Measurements from ENCODE around the gene SCP2. TPM values are rescaled to one million over a fixed set of nuclear protein-coding genes. Genes with fewer than 3 reads are reported as not detected.

Gene SCP2
- polyA plus RNA-seq, 2 of the 4 experiments (the other 2 are of a cell fraction) = 79.0 to 124 TPM

- TF ChIP-seq HEYL (CRISPR knock-in tag; IDR thresholded peaks at IDR 0.05) (no peak), HOXA7 (CRISPR knock-in tag; IDR thresholded peaks at IDR 0.05) (no peak), CBX8 (IDR thresholded peaks at IDR 0.05) (no peak), ZFP36 (IDR thresholded peaks at IDR 0.05; ENCODE audit: borderline replicate concordance, partially characterized antibody) (no peak), HOXB5 (CRISPR knock-in tag; IDR thresholded peaks at IDR 0.05) (no peak), ELK1 (IDR thresholded peaks at IDR 0.05; ENCODE audit: low read depth, low read length) (no peak)
Measured at GRCh38 chr1:52887483-52887882, 39.6 kb upstream of the SCP2 start (continued).

GRCh38 chr1:52892424-52893215 is 34.5 kb upstream of the SCP2 start:
- no peak overlapping the region for H3K4me2 ChIP-seq
- H3K27ac ChIP-seq = no peak overlapping the region
- POLR2A ChIA-PET = interaction anchor here (0.5 kb wide), 1 partner anchor 30 kb away, joined by 3 read pairs; no protein-coding TSS in a partner anchor
- no peak for DNase-seq (ENCODE audit: low read depth in 1 of 2, low spot score in 1 of 2)
- CTCF ChIA-PET = interaction anchor here (0.6 to 1.5 kb wide), 4 partner anchors 12 to 65 kb away, joined by 3 to 4 read pairs (median 3); partner anchors contain the start of gene ZYG11A
- H3K4me1 ChIP-seq = no peaks in the 10 kb centered on the region
- no peak overlapping the region for H3K4me3 ChIP-seq
- WGBS (ENCODE audit: missing lambda C conversion rate) = 85% methylated on average over 5 of the region's 5 CpGs
- no peaks in the 10 kb centered on the region for H3K9me3 ChIP-seq
- FAIRE-seq = no peak
- TF ChIP-seq RFX5 (IDR thresholded peaks at IDR 0.05) (no peak), ZFP36 (IDR thresholded peaks at IDR 0.05; ENCODE audit: borderline replicate concordance, partially characterized antibody) (no peak), ZNF302 (CRISPR knock-in tag; IDR thresholded peaks at IDR 0.05) (no peak), FOXS1 (CRISPR knock-in tag; IDR thresholded peaks at IDR 0.05) (no peak), KDM1A (IDR thresholded peaks at IDR 0.05; ENCODE audit: low read depth) (no peak), HOXB13 (CRISPR knock-in tag; IDR thresholded peaks at IDR 0.05; ENCODE audit: low read depth) (no peak), HDAC2 (IDR thresholded peaks at IDR 0.05) (no peak), FOSB (CRISPR knock-in tag; IDR thresholded peaks at IDR 0.05) (no peak), POLR2A (IDR thresholded peaks at IDR 0.05; ENCODE audit: low read length) (no peak), FOSL2 (IDR thresholded peaks at IDR 0.05) (no peak), FOSL2 (CRISPR knock-in tag; IDR thresholded peaks at IDR 0.05) (no peak), KDM5A (IDR thresholded peaks at IDR 0.05) (no peak), MAX (IDR thresholded peaks at IDR 0.05) (no peak)
- no peak for ATAC-seq

GRCh38 chr1:52899445-52899894 is 27.6 kb upstream of the SCP2 start:
- Histone ChIP-seq H3K4me3 (no peak overlapping the region), H3K9me3 (no peaks in the 10 kb centered on the region), H3K4me1 (no peaks in the 10 kb centered on the region), H3K4me2 (no peak overlapping the region), H3K27ac (no peak overlapping the region)
- TF ChIP-seq NPAS2 (CRISPR knock-in tag; IDR thresholded peaks at IDR 0.05; ENCODE audit: borderline replicate concordance) (no peak), BCL3 (IDR thresholded peaks at IDR 0.05) (no peak), FOXS1 (CRISPR knock-in tag; IDR thresholded peaks at IDR 0.05) (no peak), POLR2A (IDR thresholded peaks at IDR 0.05; ENCODE audit: low read length) (no peak)
- ChIA-PET POLR2A (interaction anchor here (0.5 kb wide), 1 partner anchor 22 kb away, joined by 4 read pairs; the partner anchor contains the start of gene ECHDC2), CTCF (no interaction called here)
- 46% methylated on average over 4 of the region's 4 CpGs for WGBS (ENCODE audit: missing lambda C conversion rate)
- FAIRE-seq (no peak), DNase-seq (ENCODE audit: low read depth in 1 of 2, low spot score in 1 of 2) (no peak), ATAC-seq (no peak)

- Histone ChIP-seq H3K4me1 (0 out of 3 replicates have a peak, but pooled peaks cover 3% of the 10 kb centered on the region), H3K4me3 (no peak overlapping the region), H3K4me2 (no peak overlapping the region), H3K9me3 (no peaks in the 10 kb centered on the region), H3K27ac (no peak overlapping the region)
- FAIRE-seq = no peak
- ChIA-PET POLR2A (no interaction called here), CTCF (no interaction called here)
- 70% methylated on average over 2 of the region's 2 CpGs for WGBS (ENCODE audit: missing lambda C conversion rate)
- ATAC-seq = no peak
- no peak for DNase-seq (ENCODE audit: low read depth in 1 of 2, low spot score in 1 of 2)
- no peak for TF ChIP-seq CBX8 (IDR thresholded peaks at IDR 0.05)
- no peak for TF ChIP-seq FOSB (CRISPR knock-in tag; IDR thresholded peaks at IDR 0.05)
- TF ChIP-seq HOXA7 (CRISPR knock-in tag; IDR thresholded peaks at IDR 0.05) = no peak
- no peak for TF ChIP-seq KDM1A (IDR thresholded peaks at IDR 0.05; ENCODE audit: low read depth)
- no peak for TF ChIP-seq ZNF302 (CRISPR knock-in tag; IDR thresholded peaks at IDR 0.05)
- no peak for TF ChIP-seq BCL3 (IDR thresholded peaks at IDR 0.05)
- TF ChIP-seq USF2 (IDR thresholded peaks at IDR 0.05) = no peak
- TF ChIP-seq HDAC2 (IDR thresholded peaks at IDR 0.05) = no peak
- TF ChIP-seq EHMT2 (IDR thresholded peaks at IDR 0.05; ENCODE audit: low read depth) = no peak
- TF ChIP-seq HOXB13 (CRISPR knock-in tag; IDR thresholded peaks at IDR 0.05; ENCODE audit: low read depth) = no peak
Measured at GRCh38 chr1:52900402-52900801, 26.7 kb upstream of the SCP2 start.
